ENCODE data around the gene TMEM25.

DNA sequence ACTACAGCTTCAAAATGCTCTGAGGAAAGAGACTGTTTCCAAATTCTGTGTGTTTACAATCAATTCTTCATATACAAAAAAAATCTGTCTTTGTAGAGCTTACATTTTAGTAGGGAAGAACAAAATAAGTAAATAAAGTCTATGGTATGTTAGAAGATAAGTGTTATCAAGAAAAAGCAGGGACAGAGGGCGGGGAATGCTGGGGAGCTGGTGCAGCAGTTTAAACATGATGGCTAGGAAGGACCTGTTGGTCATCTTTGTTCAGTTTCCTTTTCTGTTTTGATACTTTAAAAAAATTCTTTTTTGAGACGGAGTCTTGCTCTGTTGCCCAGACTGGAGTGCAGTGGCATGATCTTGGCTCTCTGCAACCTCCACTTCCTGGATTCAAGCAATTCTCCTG lies 16.1 kb downstream of the TMEM25 start:
- TF ChIP-seq, protein P1, sequence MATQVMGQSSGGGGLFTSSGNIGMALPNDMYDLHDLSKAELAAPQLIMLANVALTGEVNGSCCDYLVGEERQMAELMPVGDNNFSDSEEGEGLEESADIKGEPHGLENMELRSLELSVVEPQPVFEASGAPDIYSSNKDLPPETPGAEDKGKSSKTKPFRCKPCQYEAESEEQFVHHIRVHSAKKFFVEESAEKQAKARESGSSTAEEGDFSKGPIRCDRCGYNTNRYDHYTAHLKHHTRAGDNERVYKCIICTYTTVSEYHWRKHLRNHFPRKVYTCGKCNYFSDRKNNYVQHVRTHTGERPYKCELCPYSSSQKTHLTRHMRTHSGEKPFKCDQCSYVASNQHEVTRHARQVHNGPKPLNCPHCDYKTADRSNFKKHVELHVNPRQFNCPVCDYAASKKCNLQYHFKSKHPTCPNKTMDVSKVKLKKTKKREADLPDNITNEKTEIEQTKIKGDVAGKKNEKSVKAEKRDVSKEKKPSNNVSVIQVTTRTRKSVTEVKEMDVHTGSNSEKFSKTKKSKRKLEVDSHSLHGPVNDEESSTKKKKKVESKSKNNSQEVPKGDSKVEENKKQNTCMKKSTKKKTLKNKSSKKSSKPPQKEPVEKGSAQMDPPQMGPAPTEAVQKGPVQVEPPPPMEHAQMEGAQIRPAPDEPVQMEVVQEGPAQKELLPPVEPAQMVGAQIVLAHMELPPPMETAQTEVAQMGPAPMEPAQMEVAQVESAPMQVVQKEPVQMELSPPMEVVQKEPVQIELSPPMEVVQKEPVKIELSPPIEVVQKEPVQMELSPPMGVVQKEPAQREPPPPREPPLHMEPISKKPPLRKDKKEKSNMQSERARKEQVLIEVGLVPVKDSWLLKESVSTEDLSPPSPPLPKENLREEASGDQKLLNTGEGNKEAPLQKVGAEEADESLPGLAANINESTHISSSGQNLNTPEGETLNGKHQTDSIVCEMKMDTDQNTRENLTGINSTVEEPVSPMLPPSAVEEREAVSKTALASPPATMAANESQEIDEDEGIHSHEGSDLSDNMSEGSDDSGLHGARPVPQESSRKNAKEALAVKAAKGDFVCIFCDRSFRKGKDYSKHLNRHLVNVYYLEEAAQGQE (IDR thresholded peaks at IDR 0.05), result no peak
- TF ChIP-seq, protein P2, sequence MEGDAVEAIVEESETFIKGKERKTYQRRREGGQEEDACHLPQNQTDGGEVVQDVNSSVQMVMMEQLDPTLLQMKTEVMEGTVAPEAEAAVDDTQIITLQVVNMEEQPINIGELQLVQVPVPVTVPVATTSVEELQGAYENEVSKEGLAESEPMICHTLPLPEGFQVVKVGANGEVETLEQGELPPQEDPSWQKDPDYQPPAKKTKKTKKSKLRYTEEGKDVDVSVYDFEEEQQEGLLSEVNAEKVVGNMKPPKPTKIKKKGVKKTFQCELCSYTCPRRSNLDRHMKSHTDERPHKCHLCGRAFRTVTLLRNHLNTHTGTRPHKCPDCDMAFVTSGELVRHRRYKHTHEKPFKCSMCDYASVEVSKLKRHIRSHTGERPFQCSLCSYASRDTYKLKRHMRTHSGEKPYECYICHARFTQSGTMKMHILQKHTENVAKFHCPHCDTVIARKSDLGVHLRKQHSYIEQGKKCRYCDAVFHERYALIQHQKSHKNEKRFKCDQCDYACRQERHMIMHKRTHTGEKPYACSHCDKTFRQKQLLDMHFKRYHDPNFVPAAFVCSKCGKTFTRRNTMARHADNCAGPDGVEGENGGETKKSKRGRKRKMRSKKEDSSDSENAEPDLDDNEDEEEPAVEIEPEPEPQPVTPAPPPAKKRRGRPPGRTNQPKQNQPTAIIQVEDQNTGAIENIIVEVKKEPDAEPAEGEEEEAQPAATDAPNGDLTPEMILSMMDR (IDR thresholded peaks at IDR 0.05), result no peak
- TF ChIP-seq, protein P3, sequence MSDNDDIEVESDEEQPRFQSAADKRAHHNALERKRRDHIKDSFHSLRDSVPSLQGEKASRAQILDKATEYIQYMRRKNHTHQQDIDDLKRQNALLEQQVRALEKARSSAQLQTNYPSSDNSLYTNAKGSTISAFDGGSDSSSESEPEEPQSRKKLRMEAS (IDR thresholded peaks at IDR 0.05), result no peak
- TF ChIP-seq RNF2 (IDR thresholded peaks at IDR 0.05; ENCODE audit: borderline replicate concordance, low read depth) (no peak), BHLHE40 (IDR thresholded peaks at IDR 0.05; ENCODE audit: low read depth, low read length) (no peak), POLR2A (IDR thresholded peaks at IDR 0.05; ENCODE audit: low read length) (no peak)
- TF ChIP-seq, protein P4, sequence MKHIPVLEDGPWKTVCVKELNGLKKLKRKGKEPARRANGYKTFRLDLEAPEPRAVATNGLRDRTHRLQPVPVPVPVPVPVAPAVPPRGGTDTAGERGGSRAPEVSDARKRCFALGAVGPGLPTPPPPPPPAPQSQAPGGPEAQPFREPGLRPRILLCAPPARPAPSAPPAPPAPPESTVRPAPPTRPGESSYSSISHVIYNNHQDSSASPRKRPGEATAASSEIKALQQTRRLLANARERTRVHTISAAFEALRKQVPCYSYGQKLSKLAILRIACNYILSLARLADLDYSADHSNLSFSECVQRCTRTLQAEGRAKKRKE (CRISPR knock-in tag; IDR thresholded peaks at IDR 0.05; ENCODE audit: low read depth), result no peak

Data from A549 (cell line).